Measurements from ENCODE around the gene ANKRD31. TPM values are rescaled to one million over a fixed set of nuclear protein-coding genes. Genes with fewer than 3 reads are reported as not detected.

ANKRD31 gene
- total RNA-seq, 1 experiment from 2014 or later, result 0.30 TPM

DNA sequence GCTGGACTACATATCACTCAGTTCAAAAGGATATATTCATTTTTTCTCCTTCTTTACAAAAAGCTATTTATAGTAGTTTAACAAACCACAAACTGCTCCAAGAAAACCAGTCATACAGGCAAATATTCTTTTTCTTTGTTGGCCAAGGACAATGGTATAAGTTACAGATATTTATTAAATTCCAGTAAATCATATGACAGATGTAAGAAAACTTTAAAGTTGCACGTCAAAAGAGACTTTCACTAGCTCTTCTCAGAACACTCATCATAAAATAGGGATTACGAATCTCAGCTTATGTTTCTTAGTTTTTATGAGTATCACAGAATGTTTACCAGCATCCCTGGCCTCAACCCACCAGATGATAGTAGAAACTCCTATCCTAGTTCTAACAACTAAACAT is 67.2 kb downstream of the ANKRD31 start:
- Histone ChIP-seq H3K36me3 (ENCODE audit: control insufficient read depth in 1 of 2, insufficient read depth in 2 of 2, low read length in 2 of 2) (no peaks in the 10 kb centered on the region), H3K9me3 (ENCODE audit: control insufficient read depth in 1 of 2, insufficient read depth in 1 of 2, low read depth in 1 of 2, low read length in 2 of 2) (no peaks in the 10 kb centered on the region), H3K4me2 (ENCODE audit: low read length) (no peak overlapping the region), H3K4me1 (ENCODE audit: control insufficient read depth in 1 of 2, insufficient read depth in 2 of 2, low read length in 2 of 2) (no peaks in the 10 kb centered on the region), H2AFZ (ENCODE audit: low read depth, low read length, poor library complexity, severe bottlenecking) (no peak overlapping the region), H3K27ac (ENCODE audit: low read depth, low read length) (no peak overlapping the region), H3K27me3 (ENCODE audit: insufficient read depth, low read length) (no peaks in the 10 kb centered on the region), H3K9me2 (ENCODE audit: insufficient read depth) (0 out of 2 replicates have a peak, but pooled peaks cover 4% of the 10 kb centered on the region), H3K4me3 (replicated peaks in 1 of 2; ENCODE audit: low read depth in 1 of 2, low read length in 2 of 2) (no peak overlapping the region), H3K9ac (ENCODE audit: low read length) (no peak overlapping the region), H3K79me2 (ENCODE audit: insufficient read depth, low read length) (no peaks in the 10 kb centered on the region), H4K20me1 (ENCODE audit: insufficient read depth) (no peaks in the 10 kb centered on the region)
- no peak for TF ChIP-seq SIN3A (IDR thresholded peaks at IDR 0.05; ENCODE audit: low read depth)
- POLR2A ChIA-PET, result no interaction called here
- RAD21 ChIA-PET (ENCODE audit: low non-redundant PET in 1 of 2, low total read pairs in 2 of 2, uncharacterized antibody in 2 of 2, unreplicated experiment in 2 of 2), result no interaction called here
- no peak for DNase-seq (ENCODE audit: low read depth, low spot score)
- CTCF ChIA-PET, result no interaction called here
- BruUV-seq (replicated peaks), result no TSS peak
- intact Hi-C loops (cut with micrococcal nuclease), result no loop called here
- ATAC-seq, result no peak

- BruUV-seq (replicated peaks), result no TSS peak
- H3K4me1 ChIP-seq (ENCODE audit: control insufficient read depth in 1 of 2, insufficient read depth in 2 of 2, low read length in 2 of 2), result no peaks in the 10 kb centered on the region
- no peaks in the 10 kb centered on the region for H3K79me2 ChIP-seq (ENCODE audit: insufficient read depth, low read length)
- intact Hi-C loops (cut with micrococcal nuclease), result no loop called here
- ATAC-seq (no peak), DNase-seq (ENCODE audit: low read depth, low spot score) (no peak)
- H3K36me3 ChIP-seq (ENCODE audit: control insufficient read depth in 1 of 2, insufficient read depth in 2 of 2, low read length in 2 of 2), result no peaks in the 10 kb centered on the region
- 0 out of 2 replicates have a peak, but pooled peaks cover 4% of the 10 kb centered on the region for H3K9me2 ChIP-seq (ENCODE audit: insufficient read depth)
- RAD21 ChIA-PET (ENCODE audit: low non-redundant PET in 1 of 2, low total read pairs in 2 of 2, uncharacterized antibody in 2 of 2, unreplicated experiment in 2 of 2), result no interaction called here
- TF ChIP-seq ZBTB33 (IDR thresholded peaks at IDR 0.05; ENCODE audit: extremely low read depth, insufficient replicate concordance, low read length) (no peak), SIN3A (IDR thresholded peaks at IDR 0.05; ENCODE audit: low read depth) (no peak), SRF (IDR thresholded peaks at IDR 0.05; ENCODE audit: low read depth) (no peak), ELF1 (IDR thresholded peaks at IDR 0.05; ENCODE audit: borderline replicate concordance, low read depth) (no peak)
- TF ChIP-seq, protein P1, sequence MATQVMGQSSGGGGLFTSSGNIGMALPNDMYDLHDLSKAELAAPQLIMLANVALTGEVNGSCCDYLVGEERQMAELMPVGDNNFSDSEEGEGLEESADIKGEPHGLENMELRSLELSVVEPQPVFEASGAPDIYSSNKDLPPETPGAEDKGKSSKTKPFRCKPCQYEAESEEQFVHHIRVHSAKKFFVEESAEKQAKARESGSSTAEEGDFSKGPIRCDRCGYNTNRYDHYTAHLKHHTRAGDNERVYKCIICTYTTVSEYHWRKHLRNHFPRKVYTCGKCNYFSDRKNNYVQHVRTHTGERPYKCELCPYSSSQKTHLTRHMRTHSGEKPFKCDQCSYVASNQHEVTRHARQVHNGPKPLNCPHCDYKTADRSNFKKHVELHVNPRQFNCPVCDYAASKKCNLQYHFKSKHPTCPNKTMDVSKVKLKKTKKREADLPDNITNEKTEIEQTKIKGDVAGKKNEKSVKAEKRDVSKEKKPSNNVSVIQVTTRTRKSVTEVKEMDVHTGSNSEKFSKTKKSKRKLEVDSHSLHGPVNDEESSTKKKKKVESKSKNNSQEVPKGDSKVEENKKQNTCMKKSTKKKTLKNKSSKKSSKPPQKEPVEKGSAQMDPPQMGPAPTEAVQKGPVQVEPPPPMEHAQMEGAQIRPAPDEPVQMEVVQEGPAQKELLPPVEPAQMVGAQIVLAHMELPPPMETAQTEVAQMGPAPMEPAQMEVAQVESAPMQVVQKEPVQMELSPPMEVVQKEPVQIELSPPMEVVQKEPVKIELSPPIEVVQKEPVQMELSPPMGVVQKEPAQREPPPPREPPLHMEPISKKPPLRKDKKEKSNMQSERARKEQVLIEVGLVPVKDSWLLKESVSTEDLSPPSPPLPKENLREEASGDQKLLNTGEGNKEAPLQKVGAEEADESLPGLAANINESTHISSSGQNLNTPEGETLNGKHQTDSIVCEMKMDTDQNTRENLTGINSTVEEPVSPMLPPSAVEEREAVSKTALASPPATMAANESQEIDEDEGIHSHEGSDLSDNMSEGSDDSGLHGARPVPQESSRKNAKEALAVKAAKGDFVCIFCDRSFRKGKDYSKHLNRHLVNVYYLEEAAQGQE (IDR thresholded peaks at IDR 0.05; ENCODE audit: low read depth), result no peak
- H3K9me3 ChIP-seq (ENCODE audit: control insufficient read depth in 1 of 2, insufficient read depth in 1 of 2, low read depth in 1 of 2, low read length in 2 of 2), result no peaks in the 10 kb centered on the region
- CTCF ChIA-PET, result no interaction called here
- no peak overlapping the region for H3K27ac ChIP-seq (ENCODE audit: low read depth, low read length)
- no peaks in the 10 kb centered on the region for H3K27me3 ChIP-seq (ENCODE audit: insufficient read depth, low read length)
- no peak overlapping the region for H2AFZ ChIP-seq (ENCODE audit: low read depth, low read length, poor library complexity, severe bottlenecking)
- H3K4me2 ChIP-seq (ENCODE audit: low read length), result no peak overlapping the region
- POLR2A ChIA-PET, result no interaction called here
- H3K9ac ChIP-seq (ENCODE audit: low read length), result no peak overlapping the region
- no peaks in the 10 kb centered on the region for H4K20me1 ChIP-seq (ENCODE audit: insufficient read depth)
- H3K4me3 ChIP-seq (replicated peaks in 1 of 2; ENCODE audit: low read depth in 1 of 2, low read length in 2 of 2), result no peak overlapping the region
Observed at GRCh38 chr5:75168026-75168735, 68.5 kb downstream of the ANKRD31 start.

Measured in HCT116 (cell line).